RWPE1 (cell line): Measurements from ENCODE around the gene SRR.

Source experiments
- CTCF ChIA-PET: fragments of 350-600 bp; sonication (Branson Sonifier 250); formaldehyde crosslinking; extraction: SDS; loops from one replicate; lab custom pipeline; 2021; lab: Yijun Ruan, JAX
- POLR2A ChIA-PET: fragments of 400-600 bp; formaldehyde crosslinking; extraction: SDS; loops from one replicate; lab custom pipeline; 2020; ENCODE audit warnings: antibody characterized with exemption; ENCODE audit not compliant: low non-redundant PET; lab: Yijun Ruan, JAX
- DNase-seq: peaks from one replicate; pipeline ENCODE4 v3.0.0; 2012; ENCODE audit warnings: low spot score
- H3K27ac ChIP-seq: fragments of 450-650 bp; 2 replicates; pipeline ENCODE4 v1.5.1; 2017
- CTCF ChIP-seq: fragments of 450-650 bp; conservative IDR thresholded peaks from 2 replicates; pipeline ENCODE4 v1.5.1; 2017; ENCODE audit warnings: low read depth, mild to moderate bottlenecking

Gene SRR

GRCh38 chr17:2371183-2372130 lies 67.7 kb downstream of the SRR start:
- CTCF ChIA-PET: interaction anchor here (1.0 kb wide), 1 partner anchor 19 kb away, joined by 3 read pairs; no protein-coding TSS in a partner anchor

GRCh38 chr17:2372180-2372579 lies 68.4 kb downstream of the SRR start:
- POLR2A ChIA-PET: no interaction called here
- no peak for TF ChIP-seq CTCF
- CTCF ChIA-PET: no interaction called here
- no peak for DNase-seq
- H3K27ac ChIP-seq: no peak overlapping the region; the same call in 1 of the 2 replicates

More at GRCh38 chr17:2371183-2372130, 67.7 kb downstream of the SRR start:
- no peak for DNase-seq
- no peak for TF ChIP-seq CTCF
- POLR2A ChIA-PET: no interaction called here
- H3K27ac ChIP-seq: peak overlapping the region; percentile 36

GRCh38 chr17:2372681-2373080 lies 68.9 kb downstream of the SRR start:
- CTCF ChIA-PET: no interaction called here
- no peak for DNase-seq
- no peak for TF ChIP-seq CTCF
- H3K27ac ChIP-seq: no peak overlapping the region; the same call in 1 of the 2 replicates
- POLR2A ChIA-PET: no interaction called here

GRCh38 chr17:2373179-2373578 lies 69.4 kb downstream of the SRR start:
- TF ChIP-seq CTCF: no peak
- ChIA-PET POLR2A (no interaction called here), CTCF (no interaction called here)

More at GRCh38 chr17:2373179-2373578, 69.4 kb downstream of the SRR start:
- H3K27ac ChIP-seq: no peak overlapping the region
- DNase-seq: no peak
